GM21423 (cell line): ENCODE data around the gene PRAMEF18.
"Not testable (repeated sequence)": the region's sequence is repeated elsewhere in the genome, so short reads cannot be mapped to it uniquely, and the experiment has no call there.

Experiments used
- ATAC-seq: cut with Tn5 transposase; IDR thresholded peaks from one replicate; pipeline ENCODE4 v1.9.1; 2021; ENCODE audit warnings: mild to moderate bottlenecking, moderate library complexity; ENCODE audit not compliant: unreplicated experiment

PRAMEF18 gene

DNA sequence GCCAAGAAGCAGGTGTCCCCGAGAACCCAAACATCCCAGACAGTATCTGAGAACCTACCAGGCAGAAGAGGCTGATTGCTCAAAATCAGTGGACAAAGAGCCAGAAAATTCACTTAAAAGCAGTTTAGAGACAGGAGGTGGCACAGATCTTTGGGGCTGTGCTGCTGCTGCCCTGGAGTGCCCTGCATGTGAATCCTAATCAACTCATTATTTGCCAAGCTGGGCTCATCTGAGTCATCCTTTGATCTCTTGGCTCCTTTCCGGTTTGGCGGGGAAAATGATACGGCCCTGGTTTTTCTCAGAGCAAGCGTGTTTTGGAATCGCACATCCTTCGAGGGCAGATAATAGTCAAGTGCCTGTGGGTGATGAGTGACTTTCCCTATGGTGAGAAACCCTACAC is 9.3 kb downstream of the PRAMEF18 start:
- not testable (repeated sequence) for ATAC-seq

DNA sequence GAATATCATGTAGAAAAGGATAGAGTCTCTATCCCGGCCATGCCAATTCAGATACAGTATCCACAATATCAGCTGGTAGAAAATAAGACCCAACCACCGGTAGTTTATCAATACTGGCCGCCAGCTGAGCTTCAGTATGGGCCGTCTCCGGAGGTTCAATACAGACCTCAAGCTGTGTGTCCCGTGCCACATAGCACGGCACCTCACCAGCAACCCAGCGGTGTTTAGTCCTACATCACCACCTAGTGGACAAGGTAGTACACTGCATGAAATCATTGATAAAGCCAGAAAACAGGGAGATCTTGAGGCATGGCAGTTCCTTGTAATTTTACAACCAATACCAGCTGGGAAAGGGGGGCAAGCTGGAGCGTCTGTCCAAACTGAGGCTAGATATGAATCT is 17.2 kb downstream of the PRAMEF18 start:
- ATAC-seq = not testable (repeated sequence)

DNA sequence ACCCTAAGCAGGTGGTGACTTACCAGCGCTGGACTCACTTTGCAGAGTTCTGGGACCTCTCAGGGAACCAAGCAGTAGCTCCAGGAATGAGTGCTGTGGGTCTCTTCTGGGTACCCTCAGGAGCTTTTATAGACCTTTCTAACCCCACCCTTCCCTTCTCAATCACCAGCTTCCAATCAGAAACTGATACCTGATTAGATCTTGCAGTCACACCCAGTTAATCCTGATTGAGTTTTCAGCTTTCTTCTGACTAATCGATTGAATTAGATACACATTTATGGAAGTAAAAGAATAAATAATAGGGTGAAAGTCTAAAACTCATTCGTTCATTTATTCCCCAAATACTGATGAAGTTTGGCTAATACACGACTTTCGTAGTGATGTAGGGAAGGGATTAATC is 24.6 kb downstream of the PRAMEF18 start, which contains the start of gene PRAMEF13:
PRAMEF13 (minus strand) TSS at position 101 of the 400 bp plus-strand sequence. CDS start 1,820 bp downstream, outside the sequence.
- ATAC-seq = not testable (repeated sequence)
